LNCaP clone FGC (cell line): ENCODE measurements around the gene OR10J1.

Source experiments
- DNase-seq: peaks from one replicate; pipeline ENCODE4 v3.0.0-alpha.2; 2011; ENCODE audit warnings: low read depth
- H3K4me3 ChIP-seq: 2 replicates; pipeline ENCODE4 v1.5.1; 2011; ENCODE audit warnings: mild to moderate bottlenecking, low read depth, low read length, control low read depth
- TF ChIP-seq, protein P1 (sequence below): IDR thresholded peaks from 2 replicates; pipeline ENCODE4 v1.5.1; 2012; ENCODE audit warnings: mild to moderate bottlenecking; ENCODE audit not compliant: control insufficient read depth, insufficient read depth; ENCODE audit errors: extremely low read depth

Gene OR10J1, protein sequence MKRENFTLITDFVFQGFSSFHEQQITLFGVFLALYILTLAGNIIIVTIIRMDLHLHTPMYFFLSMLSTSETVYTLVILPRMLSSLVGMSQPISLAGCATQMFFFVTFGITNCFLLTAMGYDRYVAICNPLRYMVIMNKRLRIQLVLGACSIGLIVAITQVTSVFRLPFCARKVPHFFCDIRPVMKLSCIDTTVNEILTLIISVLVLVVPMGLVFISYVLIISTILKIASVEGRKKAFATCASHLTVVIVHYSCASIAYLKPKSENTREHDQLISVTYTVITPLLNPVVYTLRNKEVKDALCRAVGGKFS

DNA sequence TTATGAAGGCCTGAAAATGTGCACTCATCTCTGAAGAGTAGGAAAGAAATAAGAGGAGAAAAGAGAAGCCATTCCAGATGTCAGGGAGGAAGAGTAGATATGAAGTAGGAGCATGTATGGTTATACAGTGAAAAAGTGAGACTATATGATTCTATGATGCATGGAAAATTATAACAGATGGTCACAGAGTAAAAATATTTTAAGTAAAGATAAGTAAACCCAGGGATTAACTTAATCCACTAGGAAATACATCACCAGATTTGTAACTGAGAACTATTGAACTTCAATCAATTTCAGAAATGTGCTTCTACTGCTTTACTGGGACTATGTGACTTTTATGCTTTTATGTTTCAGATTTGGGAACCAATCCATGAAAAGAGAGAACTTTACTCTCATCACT, at the start of gene OR10J1:
TSS of gene OR10J1 (plus strand) at position 301 of the 400 bp plus-strand sequence. CDS start at position 371, 70 bp downstream.
- TF ChIP-seq, protein P1, sequence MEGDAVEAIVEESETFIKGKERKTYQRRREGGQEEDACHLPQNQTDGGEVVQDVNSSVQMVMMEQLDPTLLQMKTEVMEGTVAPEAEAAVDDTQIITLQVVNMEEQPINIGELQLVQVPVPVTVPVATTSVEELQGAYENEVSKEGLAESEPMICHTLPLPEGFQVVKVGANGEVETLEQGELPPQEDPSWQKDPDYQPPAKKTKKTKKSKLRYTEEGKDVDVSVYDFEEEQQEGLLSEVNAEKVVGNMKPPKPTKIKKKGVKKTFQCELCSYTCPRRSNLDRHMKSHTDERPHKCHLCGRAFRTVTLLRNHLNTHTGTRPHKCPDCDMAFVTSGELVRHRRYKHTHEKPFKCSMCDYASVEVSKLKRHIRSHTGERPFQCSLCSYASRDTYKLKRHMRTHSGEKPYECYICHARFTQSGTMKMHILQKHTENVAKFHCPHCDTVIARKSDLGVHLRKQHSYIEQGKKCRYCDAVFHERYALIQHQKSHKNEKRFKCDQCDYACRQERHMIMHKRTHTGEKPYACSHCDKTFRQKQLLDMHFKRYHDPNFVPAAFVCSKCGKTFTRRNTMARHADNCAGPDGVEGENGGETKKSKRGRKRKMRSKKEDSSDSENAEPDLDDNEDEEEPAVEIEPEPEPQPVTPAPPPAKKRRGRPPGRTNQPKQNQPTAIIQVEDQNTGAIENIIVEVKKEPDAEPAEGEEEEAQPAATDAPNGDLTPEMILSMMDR: no peak
- no peak for DNase-seq

GRCh38 chr1:159406821-159407220, 32.7 kb upstream of the OR10J1 start:
- DNase-seq: no peak
- H3K4me3 ChIP-seq: no peak overlapping the region
- TF ChIP-seq, protein P1: no peak

More for the DNA sequence above, at the start of gene OR10J1:
- H3K4me3 ChIP-seq: no peak within 1 kb of the TSS

- TF ChIP-seq, protein P1: no peak
- H3K4me3 ChIP-seq: no peak overlapping the region
- DNase-seq: no peak
These were observed 30.6 kb upstream of the OR10J1 start for GRCh38 chr1:159408862-159409400.

DNA sequence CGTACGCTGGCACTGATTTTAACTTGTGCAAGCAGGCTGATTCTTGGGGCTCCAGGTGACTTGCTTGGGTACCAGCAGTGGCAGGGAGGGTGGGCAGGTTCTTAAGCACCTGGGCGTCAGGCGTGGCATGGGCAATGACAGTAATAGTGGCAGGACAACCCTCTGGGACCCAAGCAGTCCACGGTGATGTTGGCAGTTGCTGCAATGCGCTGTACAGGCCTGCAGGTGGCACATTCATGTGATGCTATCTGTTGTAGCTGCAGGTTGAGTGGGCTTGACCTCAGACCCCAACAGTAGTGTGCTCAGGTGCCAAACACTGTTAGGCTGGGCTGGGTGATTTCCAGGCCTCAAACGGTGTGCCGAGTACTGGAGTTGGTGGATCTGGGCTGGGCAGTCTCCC, 17.7 kb upstream of the OR10J1 start:
- DNase-seq: no peak
- no peak overlapping the region for H3K4me3 ChIP-seq
- TF ChIP-seq, protein P1: peak; percentile 62

DNA sequence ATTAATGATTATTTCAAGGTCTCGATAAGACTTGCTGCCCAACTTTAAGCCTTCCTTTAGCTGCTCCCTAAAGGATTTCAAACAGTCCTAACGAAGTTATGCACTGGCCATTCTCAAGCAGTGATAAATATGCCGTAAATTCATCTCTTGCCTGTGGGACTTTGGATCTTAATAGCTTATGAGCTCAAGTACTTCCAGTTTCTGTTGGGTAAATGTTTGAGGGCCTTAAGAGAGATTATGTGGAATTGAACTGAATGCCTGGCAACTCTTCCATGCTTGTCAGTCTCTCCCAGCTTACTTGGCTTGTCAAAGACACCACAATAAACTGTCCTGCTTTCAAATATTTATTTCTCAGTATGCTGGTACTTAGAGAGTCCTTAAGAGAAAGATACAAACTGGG, 11.0 kb upstream of the OR10J1 start:
- TF ChIP-seq, protein P1: no peak
- no peak overlapping the region for H3K4me3 ChIP-seq
- DNase-seq: no peak

DNA sequence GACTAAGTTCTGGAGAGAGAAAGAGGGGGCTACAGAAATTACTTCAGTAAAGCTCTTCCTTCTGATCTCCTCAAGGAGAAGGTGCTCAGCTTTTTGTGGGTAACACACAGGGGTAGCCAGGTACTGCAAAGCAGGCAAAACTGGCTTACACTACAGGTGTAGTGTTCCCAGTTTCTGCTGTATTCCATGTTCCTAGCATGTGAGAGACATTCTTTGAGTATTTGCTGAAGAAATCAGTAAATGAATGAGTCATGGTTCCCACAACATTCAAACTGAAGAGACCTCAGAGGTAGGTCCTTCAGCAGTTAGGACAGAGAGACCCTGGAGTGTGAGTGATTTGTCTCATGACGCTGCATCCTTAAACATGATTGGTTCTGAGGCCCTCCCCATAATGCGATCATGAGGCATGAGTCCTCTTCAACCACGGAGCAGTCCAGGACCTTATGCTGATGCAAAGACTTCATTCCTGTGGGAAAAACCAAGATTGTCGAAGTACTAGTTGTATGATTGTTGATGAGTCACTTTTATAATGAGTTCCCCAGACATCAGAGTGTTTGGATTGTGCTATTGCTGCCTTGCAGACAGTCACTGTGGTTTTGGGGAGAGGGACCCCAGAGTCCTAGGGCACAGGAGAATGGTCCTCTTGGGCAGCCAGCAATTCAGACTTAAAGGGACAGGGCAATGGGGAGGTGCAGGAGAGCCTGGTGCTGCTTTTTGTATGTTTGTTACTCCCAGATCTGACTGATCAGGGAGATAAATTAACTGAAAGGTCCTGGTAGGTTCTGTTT, 10.3 kb upstream of the OR10J1 start:
- TF ChIP-seq, protein P1: no peak
- DNase-seq: no peak
- no peak overlapping the region for H3K4me3 ChIP-seq
